HepG2 (cell line): Measurements from ENCODE around the gene SGCE. TPM values are rescaled to one million over a fixed set of nuclear protein-coding genes. Genes with fewer than 3 reads are reported as not detected.

ENCODE experiments used
- ARID4A ChIP-seq: sonication (generic); formaldehyde crosslinking; IDR thresholded peaks from 2 replicates; pipeline ENCODE4 v1.5.0; 2020; ENCODE audit warnings: mild to moderate bottlenecking, missing genetic modification reagents, borderline replicate concordance
- DMAP1 ChIP-seq: IDR thresholded peaks from 2 replicates; pipeline ENCODE4 v1.6.1; 2016
- EED ChIP-seq: sonication (generic); formaldehyde crosslinking; IDR thresholded peaks from 2 replicates; pipeline ENCODE4 v1.5.0; 2020; ENCODE audit warnings: mild to moderate bottlenecking, missing genetic modification reagents
- FOXK1 ChIP-seq: sonication (generic); formaldehyde crosslinking; IDR thresholded peaks from 2 replicates; pipeline ENCODE4 v1.4.0; 2020; ENCODE audit warnings: low read depth, missing genetic modification reagents, borderline replicate concordance
- GLMP ChIP-seq: sonication (generic); formaldehyde crosslinking; IDR thresholded peaks from 2 replicates; pipeline ENCODE4 v1.9.0; 2021; ENCODE audit warnings: missing genetic modification reagents, mild to moderate bottlenecking, borderline replicate concordance
- IRF2 ChIP-seq: IDR thresholded peaks from 2 replicates; pipeline ENCODE4 v1.6.1; 2018; ENCODE audit warnings: missing genetic modification reagents, missing compliant biosample characterization
- ZC3H4 ChIP-seq: sonication (generic); formaldehyde crosslinking; IDR thresholded peaks from 2 replicates; pipeline ENCODE4 v1.4.0; 2020; ENCODE audit warnings: missing genetic modification reagents, borderline replicate concordance
- ZNF749 ChIP-seq: sonication (generic); formaldehyde crosslinking; IDR thresholded peaks from 2 replicates; pipeline ENCODE4 v1.8.0; 2022; ENCODE audit warnings: mild to moderate bottlenecking, missing genetic modification reagents, moderate library complexity, borderline replicate concordance
- polyA plus RNA-seq, 8 experiments: library from polyadenylated mRNA; depleted of rRNA in 3 of 8; stranded (reverse) in 7 of 8; unstranded in 1 of 8; fragments of >200 nt; fragmentation: Illumina TruSeq in 4 of 8; extraction: Trizol in 4 of 8; gene quantifications; 2 replicates each; pipeline versions ENCODE4 v1.2.1 to v1.2.3, GENCODE V29; 2011 to 2016; ENCODE audit warnings: low read depth in 4 of 8, missing spikeins in 1 of 8, mixed read lengths in 1 of 8; ENCODE audit not compliant: insufficient read depth in 1 of 8
- total RNA-seq, 5 experiments: library from RNA; depleted of rRNA; stranded (reverse); fragments of >200 nt; fragmentation: Illumina TruSeq; extraction: Trizol; gene quantifications; 2 replicates each; pipeline ENCODE4 v1.2.3, GENCODE V29; 2016; ENCODE audit warnings: low read depth in 1 of 5
- TF ChIP-seq, protein P1 (sequence below): IDR thresholded peaks from 2 replicates; pipeline ENCODE4 v1.6.1; 2016
- TF ChIP-seq, protein P2 (sequence below): sonication (generic); formaldehyde crosslinking; IDR thresholded peaks from 2 replicates; pipeline ENCODE4 v1.4.0; 2020; ENCODE audit warnings: mild to moderate bottlenecking, missing genetic modification reagents
- TF ChIP-seq, protein P3 (sequence below): sonication (generic); formaldehyde crosslinking; IDR thresholded peaks from 2 replicates; pipeline ENCODE4 v1.9.0; 2021; ENCODE audit warnings: missing genetic modification reagents, borderline replicate concordance
- TF ChIP-seq, protein P4 (sequence below): sonication (generic); formaldehyde crosslinking; IDR thresholded peaks from 2 replicates; pipeline ENCODE4 v1.4.0; 2020; ENCODE audit warnings: missing genetic modification reagents

Gene SGCE
- total and polyA plus RNA-seq, 2 of the 13 experiments (the other 11 are each of a cell fraction or from before 2014, with no cell fraction given): 52.3 to 71.1 TPM

DNA sequence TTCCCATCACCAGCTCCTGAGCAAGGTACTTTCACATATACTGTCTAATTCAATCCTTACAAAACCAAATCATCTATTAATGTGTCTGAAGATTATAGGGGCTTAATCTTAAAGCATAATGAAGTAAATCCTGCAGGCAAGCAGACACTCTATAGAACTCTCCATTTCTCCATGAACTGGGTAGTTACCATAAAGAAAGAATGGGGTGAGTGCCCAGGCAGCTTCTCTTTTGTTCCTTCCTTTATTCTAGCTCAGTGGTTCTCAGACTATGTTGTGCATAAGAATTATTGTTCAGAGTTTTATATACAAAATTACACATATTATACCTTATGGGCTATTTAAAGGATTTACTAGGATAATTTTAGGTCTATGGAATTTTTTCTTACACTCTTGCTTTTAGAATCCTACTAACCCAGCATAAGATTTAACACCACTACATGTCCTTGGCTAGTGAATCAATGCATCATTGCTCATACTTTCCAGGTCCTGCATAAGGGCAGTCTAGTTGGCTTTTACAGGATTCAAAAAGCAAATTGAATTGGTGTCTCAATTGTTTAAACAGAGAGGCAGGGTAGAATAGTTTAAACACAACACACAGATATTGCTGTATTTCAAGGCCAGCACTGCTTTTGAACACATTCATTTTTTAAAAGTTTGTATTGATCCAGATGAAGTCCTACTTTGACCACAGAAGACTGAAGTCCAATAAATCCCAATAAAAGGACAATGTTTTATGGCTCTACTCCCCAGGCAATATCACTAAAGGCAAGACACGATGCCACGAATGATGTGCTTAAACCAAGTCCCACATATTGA, 12.9 kb downstream of the SGCE start (continued):
- TF ChIP-seq FOXK1 (CRISPR knock-in tag) (peak; percentile 77), GLMP (no peak), EED (no peak), ARID4A (CRISPR knock-in tag) (no peak; the same call in 1 of the 2 replicates), IRF2 (CRISPR knock-in tag) (peak; percentile 85), ZNF749 (CRISPR knock-in tag) (no peak), DMAP1 (CRISPR knock-in tag) (peak; percentile 52; the same call in 1 of the 2 replicates), ZC3H4 (CRISPR knock-in tag) (no peak)
- TF ChIP-seq, protein P1, sequence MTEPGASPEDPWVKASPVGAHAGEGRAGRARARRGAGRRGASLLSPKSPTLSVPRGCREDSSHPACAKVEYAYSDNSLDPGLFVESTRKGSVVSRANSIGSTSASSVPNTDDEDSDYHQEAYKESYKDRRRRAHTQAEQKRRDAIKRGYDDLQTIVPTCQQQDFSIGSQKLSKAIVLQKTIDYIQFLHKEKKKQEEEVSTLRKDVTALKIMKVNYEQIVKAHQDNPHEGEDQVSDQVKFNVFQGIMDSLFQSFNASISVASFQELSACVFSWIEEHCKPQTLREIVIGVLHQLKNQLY (CRISPR knock-in tag): peak; percentile 86
- TF ChIP-seq, protein P2, sequence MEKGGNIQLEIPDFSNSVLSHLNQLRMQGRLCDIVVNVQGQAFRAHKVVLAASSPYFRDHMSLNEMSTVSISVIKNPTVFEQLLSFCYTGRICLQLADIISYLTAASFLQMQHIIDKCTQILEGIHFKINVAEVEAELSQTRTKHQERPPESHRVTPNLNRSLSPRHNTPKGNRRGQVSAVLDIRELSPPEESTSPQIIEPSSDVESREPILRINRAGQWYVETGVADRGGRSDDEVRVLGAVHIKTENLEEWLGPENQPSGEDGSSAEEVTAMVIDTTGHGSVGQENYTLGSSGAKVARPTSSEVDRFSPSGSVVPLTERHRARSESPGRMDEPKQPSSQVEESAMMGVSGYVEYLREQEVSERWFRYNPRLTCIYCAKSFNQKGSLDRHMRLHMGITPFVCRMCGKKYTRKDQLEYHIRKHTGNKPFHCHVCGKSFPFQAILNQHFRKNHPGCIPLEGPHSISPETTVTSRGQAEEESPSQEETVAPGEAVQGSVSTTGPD (CRISPR knock-in tag): no peak
- TF ChIP-seq, protein P3, sequence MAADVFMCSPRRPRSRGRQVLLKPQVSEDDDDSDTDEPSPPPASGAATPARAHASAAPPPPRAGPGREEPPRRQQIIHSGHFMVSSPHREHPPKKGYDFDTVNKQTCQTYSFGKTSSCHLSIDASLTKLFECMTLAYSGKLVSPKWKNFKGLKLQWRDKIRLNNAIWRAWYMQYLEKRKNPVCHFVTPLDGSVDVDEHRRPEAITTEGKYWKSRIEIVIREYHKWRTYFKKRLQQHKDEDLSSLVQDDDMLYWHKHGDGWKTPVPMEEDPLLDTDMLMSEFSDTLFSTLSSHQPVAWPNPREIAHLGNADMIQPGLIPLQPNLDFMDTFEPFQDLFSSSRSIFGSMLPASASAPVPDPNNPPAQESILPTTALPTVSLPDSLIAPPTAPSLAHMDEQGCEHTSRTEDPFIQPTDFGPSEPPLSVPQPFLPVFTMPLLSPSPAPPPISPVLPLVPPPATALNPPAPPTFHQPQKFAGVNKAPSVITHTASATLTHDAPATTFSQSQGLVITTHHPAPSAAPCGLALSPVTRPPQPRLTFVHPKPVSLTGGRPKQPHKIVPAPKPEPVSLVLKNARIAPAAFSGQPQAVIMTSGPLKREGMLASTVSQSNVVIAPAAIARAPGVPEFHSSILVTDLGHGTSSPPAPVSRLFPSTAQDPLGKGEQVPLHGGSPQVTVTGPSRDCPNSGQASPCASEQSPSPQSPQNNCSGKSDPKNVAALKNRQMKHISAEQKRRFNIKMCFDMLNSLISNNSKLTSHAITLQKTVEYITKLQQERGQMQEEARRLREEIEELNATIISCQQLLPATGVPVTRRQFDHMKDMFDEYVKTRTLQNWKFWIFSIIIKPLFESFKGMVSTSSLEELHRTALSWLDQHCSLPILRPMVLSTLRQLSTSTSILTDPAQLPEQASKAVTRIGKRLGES (CRISPR knock-in tag): no peak
- TF ChIP-seq, protein P4, sequence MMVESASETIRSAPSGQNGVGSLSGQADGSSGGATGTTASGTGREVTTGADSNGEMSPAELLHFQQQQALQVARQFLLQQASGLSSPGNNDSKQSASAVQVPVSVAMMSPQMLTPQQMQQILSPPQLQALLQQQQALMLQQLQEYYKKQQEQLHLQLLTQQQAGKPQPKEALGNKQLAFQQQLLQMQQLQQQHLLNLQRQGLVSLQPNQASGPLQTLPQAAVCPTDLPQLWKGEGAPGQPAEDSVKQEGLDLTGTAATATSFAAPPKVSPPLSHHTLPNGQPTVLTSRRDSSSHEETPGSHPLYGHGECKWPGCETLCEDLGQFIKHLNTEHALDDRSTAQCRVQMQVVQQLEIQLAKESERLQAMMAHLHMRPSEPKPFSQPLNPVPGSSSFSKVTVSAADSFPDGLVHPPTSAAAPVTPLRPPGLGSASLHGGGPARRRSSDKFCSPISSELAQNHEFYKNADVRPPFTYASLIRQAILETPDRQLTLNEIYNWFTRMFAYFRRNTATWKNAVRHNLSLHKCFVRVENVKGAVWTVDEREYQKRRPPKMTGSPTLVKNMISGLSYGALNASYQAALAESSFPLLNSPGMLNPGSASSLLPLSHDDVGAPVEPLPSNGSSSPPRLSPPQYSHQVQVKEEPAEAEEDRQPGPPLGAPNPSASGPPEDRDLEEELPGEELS: peak; percentile 93
